Progenitor cell of endocrine pancreas (in vitro differentiated cells): ENCODE data around the gene ZNF536. TPM values are rescaled to one million over a fixed set of nuclear protein-coding genes. Genes with fewer than 3 reads are reported as not detected.

ENCODE experiments used
- DNase-seq: peaks from one replicate; pipeline ENCODE4 v3.0.0; 2021; ENCODE audit warnings: low spot score; ENCODE audit not compliant: unreplicated experiment
- H3K27ac Mint-ChIP-seq: 2 replicates; pipeline ENCODE4 v1.8.0; 2021; ENCODE audit warnings: mild to moderate bottlenecking, moderate library complexity, mixed read lengths
- H3K27me3 Mint-ChIP-seq: 2 replicates; pipeline ENCODE4 v1.8.0; 2021; ENCODE audit warnings: mixed read lengths
- H3K36me3 Mint-ChIP-seq: 2 replicates; pipeline ENCODE4 v1.8.0; 2022; ENCODE audit warnings: mixed read lengths; ENCODE audit not compliant: insufficient read depth
- H3K4me1 Mint-ChIP-seq: 2 replicates; pipeline ENCODE4 v1.8.0; 2021; ENCODE audit warnings: low read depth, mixed read lengths
- H3K4me3 Mint-ChIP-seq: 2 replicates; pipeline ENCODE4 v1.8.0; 2021; ENCODE audit warnings: low read depth, mild to moderate bottlenecking, moderate library complexity, mixed read lengths
- H3K9me3 Mint-ChIP-seq: 2 replicates; pipeline ENCODE4 v1.8.0; 2021; ENCODE audit warnings: low read depth, mixed read lengths
- CTCF ChIP-seq: fragments of 200-600 bp; sonication (generic); IDR thresholded peaks from one replicate; pipeline ENCODE4 v1.5.0; 2021; ENCODE audit warnings: antibody characterized with exemption, mild to moderate bottlenecking; ENCODE audit not compliant: unreplicated experiment
- total RNA-seq: library from RNA; stranded (reverse); gene quantifications from 2 replicates; pipeline ENCODE4 v1.2.1, GENCODE V29; 2021

Gene ZNF536
- total RNA-seq, 1 donor from 2014 or later, result 2.0 TPM

GRCh38 chr19:30390356-30390988 lies 18.3 kb downstream of the ZNF536 start:
- no peaks in the 10 kb centered on the region for H3K4me1 Mint-ChIP-seq
- H3K4me3 Mint-ChIP-seq, result no peak overlapping the region
- H3K27me3 Mint-ChIP-seq, result peaks cover 66% of the 10 kb centered on the region
- no peak for TF ChIP-seq CTCF
- no peak for DNase-seq
- no peak overlapping the region for H3K27ac Mint-ChIP-seq
- no peaks in the 10 kb centered on the region for H3K36me3 Mint-ChIP-seq
- no peaks in the 10 kb centered on the region for H3K9me3 Mint-ChIP-seq

- no peak for DNase-seq
- H3K27ac Mint-ChIP-seq, result no peak overlapping the region
- no peaks in the 10 kb centered on the region for H3K4me1 Mint-ChIP-seq
- H3K9me3 Mint-ChIP-seq, result no peaks in the 10 kb centered on the region
- TF ChIP-seq CTCF, result no peak
- peaks cover 61% of the 10 kb centered on the region for H3K27me3 Mint-ChIP-seq
- H3K36me3 Mint-ChIP-seq, result no peaks in the 10 kb centered on the region
- no peak overlapping the region for H3K4me3 Mint-ChIP-seq
Observed at GRCh38 chr19:30391052-30391451, 18.9 kb downstream of the ZNF536 start.

- Mint-ChIP-seq H3K9me3 (no peaks in the 10 kb centered on the region), H3K27ac (no peak overlapping the region), H3K36me3 (no peaks in the 10 kb centered on the region), H3K27me3 (peaks cover 54% of the 10 kb centered on the region), H3K4me3 (no peak overlapping the region), H3K4me1 (no peaks in the 10 kb centered on the region)
- no peak for DNase-seq
- no peak for TF ChIP-seq CTCF
Observed at GRCh38 chr19:30391554-30392551, 19.7 kb downstream of the ZNF536 start.

- Mint-ChIP-seq H3K36me3 (no peaks in the 10 kb centered on the region), H3K27me3 (peaks cover 59% of the 10 kb centered on the region), H3K27ac (no peak overlapping the region), H3K4me3 (no peak overlapping the region), H3K9me3 (no peaks in the 10 kb centered on the region), H3K4me1 (no peaks in the 10 kb centered on the region)
- TF ChIP-seq CTCF, result no peak
- no peak for DNase-seq
Observed at GRCh38 chr19:30393046-30393445, 20.9 kb downstream of the ZNF536 start.

GRCh38 chr19:30393729-30394480 lies 21.7 kb downstream of the ZNF536 start:
- H3K27me3 Mint-ChIP-seq, result peaks cover 54% of the 10 kb centered on the region
- no peak overlapping the region for H3K27ac Mint-ChIP-seq
- no peak for DNase-seq
- H3K9me3 Mint-ChIP-seq, result no peaks in the 10 kb centered on the region
- H3K4me1 Mint-ChIP-seq, result no peaks in the 10 kb centered on the region
- no peak for TF ChIP-seq CTCF
- H3K36me3 Mint-ChIP-seq, result no peaks in the 10 kb centered on the region
- H3K4me3 Mint-ChIP-seq, result no peak overlapping the region
